Measurements from ENCODE around the gene TMEM39A. TPM values are rescaled to one million over a fixed set of nuclear protein-coding genes. Genes with fewer than 3 reads are reported as not detected.

The TMEM39A gene
- total and polyA plus RNA-seq, 12 donors = 10.4 to 70.5 (median 36.2) TPM

DNA sequence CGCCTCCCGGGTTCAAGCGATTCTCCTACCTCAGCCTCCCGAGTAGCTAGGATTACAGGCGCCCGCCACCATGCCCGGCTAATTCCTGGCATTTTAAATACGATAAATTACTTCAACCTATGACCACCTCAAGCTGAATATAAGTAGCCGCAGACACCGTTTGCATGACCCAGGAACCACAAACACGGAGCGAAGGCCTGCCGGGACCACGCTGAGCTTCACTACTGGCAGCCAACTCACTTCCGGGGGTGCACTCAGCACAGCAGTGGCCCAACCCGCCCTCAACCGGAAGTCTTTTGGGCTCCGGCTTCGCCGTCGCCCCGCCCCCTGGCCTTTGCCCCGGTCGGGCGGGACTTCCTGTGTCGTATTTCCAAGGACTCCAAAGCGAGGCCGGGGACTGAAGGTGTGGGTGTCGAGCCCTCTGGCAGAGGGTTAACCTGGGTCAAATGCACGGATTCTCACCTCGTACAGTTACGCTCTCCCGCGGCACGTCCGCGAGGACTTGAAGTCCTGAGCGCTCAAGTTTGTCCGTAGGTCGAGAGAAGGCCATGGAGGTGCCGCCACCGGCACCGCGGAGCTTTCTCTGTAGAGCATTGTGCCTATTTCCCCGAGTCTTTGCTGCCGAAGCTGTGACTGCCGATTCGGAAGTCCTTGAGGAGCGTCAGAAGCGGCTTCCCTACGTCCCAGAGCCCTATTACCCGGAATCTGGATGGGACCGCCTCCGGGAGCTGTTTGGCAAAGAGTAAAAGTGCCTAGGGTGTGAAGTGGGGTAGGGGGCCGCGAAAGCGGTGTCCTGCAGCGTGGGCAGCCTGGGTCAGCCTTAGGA is 35.0 kb upstream of the TMEM39A start, which contains the start of gene TIMMDC1:
TIMMDC1 (plus strand) TSS at position 362 of the 826 bp plus-strand sequence; CDS start at position 549, 187 bp downstream.
- no peaks in the 10 kb centered on the region for H3K27me3 ChIP-seq
- peaks cover 16 to 31% of the 10 kb centered on the region in 2 donors for H3K4me1 ChIP-seq (replicated peaks in 1 of 2)
- H3K36me3 ChIP-seq (replicated peaks in 1 of 2) = peaks cover 0 to 7% of the 10 kb centered on the region in 2 donors
- H3K4me3 ChIP-seq = peak within 1 kb of the TSS; percentile 55 to 98 (median 94)
- TF ChIP-seq POLR2A (IDR thresholded peaks at IDR 0.05) = peak; percentile 53 to 83
- TF ChIP-seq CTCF (IDR thresholded peaks at IDR 0.05) = no peak
- intact Hi-C loops (cut with DNase I) = no loop called here
- peak within 1 kb of the TSS; percentile 94 to 99 (median 98) for H3K27ac ChIP-seq
- H3K9me3 ChIP-seq (replicated peaks in 1 of 3) = no peaks in the 10 kb centered on the region
- 1% methylated on average over 21 to 58 of the region's 58 CpGs for WGBS, 4 donors
- DNase-seq = peak; percentile 96 to 99 (median 98)

DNA sequence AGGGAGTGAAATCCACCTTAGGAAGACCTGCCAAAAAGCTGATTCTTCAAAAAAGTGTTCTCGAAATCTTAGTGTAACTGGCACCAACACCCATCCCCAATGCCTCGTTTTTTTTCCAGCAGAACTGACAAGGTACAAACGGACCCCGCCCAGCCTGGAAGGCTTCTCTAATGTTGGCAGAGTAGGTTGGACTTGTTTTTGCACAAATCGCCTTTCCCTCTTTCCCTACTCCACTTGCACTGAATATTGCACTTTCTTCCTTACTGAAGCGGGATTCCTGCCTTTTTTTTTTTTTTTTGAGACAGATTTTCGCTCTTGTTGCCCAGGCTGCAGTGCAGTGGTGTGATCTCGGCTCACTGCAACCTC is 34.4 kb upstream of the TMEM39A start:
- peaks cover 16 to 31% of the 10 kb centered on the region in 2 donors for H3K4me1 ChIP-seq (replicated peaks in 1 of 2)
- no peaks in the 10 kb centered on the region for H3K9me3 ChIP-seq (replicated peaks in 1 of 3)
- intact Hi-C loops (cut with DNase I) = no loop called here
- TF ChIP-seq POLR2A (IDR thresholded peaks at IDR 0.05) = no peak
- TF ChIP-seq CTCF (IDR thresholded peaks at IDR 0.05) = no peak
- H3K27ac ChIP-seq = peak overlapping the region; percentile 94 to 99 (median 98)
- H3K36me3 ChIP-seq (replicated peaks in 1 of 2) = peaks cover 0 to 2% of the 10 kb centered on the region in 2 donors
- peak in 6 of 7 donors; percentile 20 to 63 (median 33) for DNase-seq
- H3K27me3 ChIP-seq = no peaks in the 10 kb centered on the region
- 5 to 9% (median 7%) methylated on average over 6 to 8 of the region's 8 CpGs for WGBS, 4 donors
- H3K4me3 ChIP-seq = peak overlapping the region; percentile 48 to 98 (median 76)

GRCh38 chr3:119494597-119494996 is 31.2 kb upstream of the TMEM39A start:
- H3K4me3 ChIP-seq = no peak overlapping the region
- 79 to 89% (median 83%) methylated on average over 2 of the region's 2 CpGs for WGBS, 4 donors
- H3K27me3 ChIP-seq = no peaks in the 10 kb centered on the region
- intact Hi-C loops (cut with DNase I) = no loop called here
- DNase-seq = no peak
- peaks cover 5 to 12% of the 10 kb centered on the region in 2 donors for H3K4me1 ChIP-seq (replicated peaks in 1 of 2)
- TF ChIP-seq POLR2A (IDR thresholded peaks at IDR 0.05) (no peak), CTCF (IDR thresholded peaks at IDR 0.05) (peak in 1 of 6 experiments; percentile 4)
- H3K9me3 ChIP-seq (replicated peaks in 1 of 3) = no peaks in the 10 kb centered on the region
- no peak overlapping the region for H3K27ac ChIP-seq
- peaks cover 0 to 9% of the 10 kb centered on the region in 2 donors for H3K36me3 ChIP-seq (replicated peaks in 1 of 2)

DNA sequence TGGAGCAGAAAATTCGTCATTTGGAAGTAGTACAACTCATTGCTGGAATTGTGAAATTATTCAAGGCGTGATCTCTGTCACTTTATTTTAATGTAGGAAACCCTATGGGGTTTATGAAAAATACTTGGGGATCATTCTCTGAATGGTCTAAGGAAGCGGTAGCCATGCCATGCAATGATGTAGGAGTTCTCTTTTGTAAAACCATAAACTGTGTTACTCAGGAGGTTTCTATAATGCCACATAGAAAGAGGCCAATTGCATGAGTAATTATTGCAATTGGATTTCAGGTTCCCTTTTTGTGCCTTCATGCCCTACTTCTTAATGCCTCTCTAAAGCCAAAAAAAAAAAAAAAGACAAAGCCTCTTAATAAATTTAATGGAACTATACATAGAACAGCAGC is 29.4 kb upstream of the TMEM39A start:
- H3K9me3 ChIP-seq (replicated peaks in 1 of 3) = no peaks in the 10 kb centered on the region
- 88 to 95% (median 92%) methylated on average over 3 of the region's 3 CpGs for WGBS, 4 donors
- H3K27ac ChIP-seq = no peak overlapping the region
- no peak for TF ChIP-seq POLR2A (IDR thresholded peaks at IDR 0.05)
- no peak for TF ChIP-seq CTCF (IDR thresholded peaks at IDR 0.05)
- H3K27me3 ChIP-seq = no peaks in the 10 kb centered on the region
- H3K4me1 ChIP-seq (replicated peaks in 1 of 2) = peaks cover 0 to 6% of the 10 kb centered on the region in 2 donors
- H3K36me3 ChIP-seq (replicated peaks in 1 of 2) = peaks cover 0 to 9% of the 10 kb centered on the region in 2 donors
- intact Hi-C loops (cut with DNase I) = no loop called here
- H3K4me3 ChIP-seq = no peak overlapping the region
- DNase-seq = no peak
